GM13976 (cell line): ENCODE measurements around the gene MBOAT1.

Source experiments
- DNase-seq: peaks from one replicate; pipeline ENCODE4 v3.0.0; 2012; ENCODE audit warnings: low spot score
- in situ Hi-C: fragments of 300-500 bp; cut with MboI; formaldehyde crosslinking; loops from one replicate; pipeline ENCODE4 v1.12.0; 2022; ENCODE audit warnings: low sequenced_read_pairs, mixed read lengths, inconsistent platforms; ENCODE audit not compliant: unreplicated experiment
- TF ChIP-seq, protein P1 (sequence below): IDR thresholded peaks from 2 replicates; pipeline ENCODE4 v1.5.1; 2012; ENCODE audit warnings: borderline replicate concordance, mild to moderate bottlenecking; ENCODE audit not compliant: insufficient read depth; ENCODE audit errors: extremely low read depth, missing control alignments, control extremely low read depth

The MBOAT1 gene

DNA sequence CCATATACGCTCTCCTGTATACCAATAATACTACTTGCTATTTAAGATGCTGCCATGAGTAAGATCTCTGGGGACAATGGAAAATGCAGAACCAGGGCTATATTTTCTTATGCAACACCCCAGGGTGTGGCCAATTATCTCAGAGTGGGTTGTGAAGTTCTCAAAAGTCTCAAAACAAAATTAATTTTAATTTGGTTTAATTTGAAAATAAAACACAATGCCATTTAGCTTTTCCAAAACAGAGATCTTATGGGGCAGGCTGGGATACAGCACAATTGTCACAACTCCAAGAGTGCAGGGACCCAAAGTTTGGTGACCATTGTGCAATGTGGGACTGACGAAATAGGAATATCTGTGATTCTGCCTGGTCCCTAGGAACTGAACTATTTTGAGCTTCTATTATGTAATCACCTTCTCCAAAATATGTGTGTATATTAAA lies 43.1 kb downstream of the MBOAT1 start:
- in situ Hi-C loops, result no loop called here
- TF ChIP-seq, protein P1, sequence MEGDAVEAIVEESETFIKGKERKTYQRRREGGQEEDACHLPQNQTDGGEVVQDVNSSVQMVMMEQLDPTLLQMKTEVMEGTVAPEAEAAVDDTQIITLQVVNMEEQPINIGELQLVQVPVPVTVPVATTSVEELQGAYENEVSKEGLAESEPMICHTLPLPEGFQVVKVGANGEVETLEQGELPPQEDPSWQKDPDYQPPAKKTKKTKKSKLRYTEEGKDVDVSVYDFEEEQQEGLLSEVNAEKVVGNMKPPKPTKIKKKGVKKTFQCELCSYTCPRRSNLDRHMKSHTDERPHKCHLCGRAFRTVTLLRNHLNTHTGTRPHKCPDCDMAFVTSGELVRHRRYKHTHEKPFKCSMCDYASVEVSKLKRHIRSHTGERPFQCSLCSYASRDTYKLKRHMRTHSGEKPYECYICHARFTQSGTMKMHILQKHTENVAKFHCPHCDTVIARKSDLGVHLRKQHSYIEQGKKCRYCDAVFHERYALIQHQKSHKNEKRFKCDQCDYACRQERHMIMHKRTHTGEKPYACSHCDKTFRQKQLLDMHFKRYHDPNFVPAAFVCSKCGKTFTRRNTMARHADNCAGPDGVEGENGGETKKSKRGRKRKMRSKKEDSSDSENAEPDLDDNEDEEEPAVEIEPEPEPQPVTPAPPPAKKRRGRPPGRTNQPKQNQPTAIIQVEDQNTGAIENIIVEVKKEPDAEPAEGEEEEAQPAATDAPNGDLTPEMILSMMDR, result no peak
- DNase-seq, result no peak

DNA sequence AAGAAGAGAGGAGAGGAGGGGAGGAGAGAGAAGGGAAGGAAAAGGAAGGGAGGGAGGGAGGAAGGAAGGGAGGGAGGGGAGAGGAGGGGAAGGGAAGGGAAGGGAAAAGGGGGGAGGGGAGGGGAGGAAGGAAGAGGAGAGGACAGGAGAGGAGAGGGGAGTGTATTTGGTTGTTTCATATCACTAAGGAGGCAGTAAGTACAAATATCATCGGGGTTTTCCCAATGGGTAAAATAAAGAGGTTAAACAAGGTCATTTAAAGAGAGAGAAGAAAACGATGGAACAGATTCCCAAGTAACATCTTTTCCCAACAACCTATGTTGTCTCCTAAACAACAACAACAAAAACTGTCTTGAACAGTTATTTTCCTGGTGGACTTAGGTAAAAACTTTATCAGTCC lies 43.6 kb downstream of the MBOAT1 start:
- in situ Hi-C loops, result no loop called here
- DNase-seq, result no peak
- TF ChIP-seq, protein P1, result no peak

DNA sequence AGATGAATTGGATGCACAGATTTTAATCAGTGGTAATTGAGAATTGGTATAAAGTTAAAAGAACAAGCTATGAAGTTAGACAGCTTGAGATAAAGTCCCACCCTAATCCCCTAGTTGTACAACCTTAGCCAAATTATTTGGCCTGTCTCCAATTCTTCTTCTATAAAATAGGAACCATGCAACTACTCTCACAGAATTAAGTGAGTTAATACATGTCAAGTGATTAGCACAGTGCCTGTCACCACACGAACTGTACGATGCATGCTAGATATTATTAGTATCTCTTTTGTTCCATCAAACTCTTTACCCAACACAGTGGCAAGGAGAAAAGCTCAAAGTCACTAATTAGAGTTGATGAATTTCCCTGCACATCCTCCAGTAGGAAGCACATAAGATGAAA lies 44.7 kb downstream of the MBOAT1 start:
- in situ Hi-C loops, result no loop called here
- no peak for DNase-seq
- TF ChIP-seq, protein P1, result no peak

DNA sequence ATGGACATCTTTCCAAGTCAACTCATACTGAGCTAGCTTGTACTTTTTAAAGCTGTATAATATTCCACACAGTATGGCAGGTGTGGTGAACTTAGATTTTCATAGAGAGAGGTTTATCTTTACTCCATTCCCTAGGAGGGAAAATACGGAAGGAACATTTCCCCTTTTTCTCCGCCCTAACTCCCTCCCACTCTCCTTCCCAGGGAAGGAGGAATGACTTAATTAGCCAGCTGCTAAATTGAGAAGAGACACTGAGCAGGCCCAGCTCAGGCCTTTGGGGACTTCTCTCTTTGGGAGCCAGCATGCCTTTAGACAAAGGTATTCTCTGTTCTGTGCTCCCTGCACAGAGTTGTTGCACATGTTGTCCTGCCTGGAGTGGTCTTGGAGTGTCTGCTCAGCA lies 46.1 kb downstream of the MBOAT1 start:
- TF ChIP-seq, protein P1, result no peak
- no peak for DNase-seq
- in situ Hi-C loops, result no loop called here

DNA sequence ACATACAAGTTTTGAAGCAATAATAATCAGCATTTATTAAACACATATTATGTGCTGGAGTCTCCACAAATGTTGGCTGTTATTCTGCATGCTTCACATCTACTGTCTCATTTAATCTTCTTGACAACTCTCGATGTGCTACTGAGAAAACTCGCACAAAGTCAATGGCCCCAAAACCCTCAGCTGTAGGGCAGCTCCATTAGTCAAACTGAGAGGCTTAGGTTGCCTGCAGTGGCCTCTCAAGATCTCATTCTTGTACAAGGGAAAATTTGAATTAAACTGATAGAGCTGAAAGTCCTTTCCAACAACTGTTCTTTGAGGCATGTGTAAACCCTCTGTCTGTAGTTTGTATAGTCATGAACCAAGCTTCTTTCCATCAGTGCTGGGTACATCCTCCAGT lies 49.8 kb downstream of the MBOAT1 start:
- no peak for DNase-seq
- TF ChIP-seq, protein P1, result no peak
- in situ Hi-C loops, result no loop called here

DNA sequence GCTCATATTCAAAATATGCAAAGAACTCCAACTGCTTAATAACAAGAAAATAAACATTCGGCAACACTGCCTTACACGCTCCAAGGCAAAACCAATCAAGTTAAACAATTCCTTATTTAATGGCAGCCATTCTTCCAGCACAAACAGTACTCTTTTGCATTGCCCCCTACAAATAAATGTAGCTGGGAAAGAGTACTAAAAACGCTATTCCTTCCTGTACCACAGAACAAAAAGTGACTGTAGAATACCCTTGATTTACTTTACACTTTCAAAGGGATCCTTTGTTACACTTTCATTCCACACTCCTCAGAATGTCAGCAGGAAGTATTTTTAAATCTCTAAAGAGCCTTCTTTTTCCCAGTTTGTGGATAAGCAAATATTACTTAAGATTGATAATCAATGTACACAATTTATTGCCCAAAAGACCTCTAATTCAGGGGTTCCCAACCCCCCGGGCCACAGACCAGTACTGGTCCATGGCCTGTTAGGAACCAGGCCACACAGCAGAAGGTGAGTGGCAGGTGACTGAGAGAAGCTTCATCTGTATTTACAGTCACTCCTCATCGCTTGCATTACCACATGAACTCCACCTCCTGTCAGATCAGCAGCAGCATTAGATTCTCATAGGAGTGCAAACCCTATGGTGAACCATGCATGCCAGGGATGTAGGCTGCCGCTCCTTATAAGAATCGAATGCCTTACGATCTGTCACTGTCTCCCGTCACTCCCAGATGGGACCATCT lies 51.6 kb downstream of the MBOAT1 start:
- TF ChIP-seq, protein P1, result no peak
- in situ Hi-C loops, result no loop called here
- no peak for DNase-seq
